ENCODE measurements around the gene ENC1.

The ENC1 gene

GRCh38 chr5:74657165-74657564 lies 16.6 kb upstream of the ENC1 start:
- no peak for DNase-seq (ENCODE audit: low read depth in 2 of 2)

- no peak for DNase-seq (ENCODE audit: low read depth in 2 of 2)
These were observed 15.2 kb upstream of the ENC1 start for GRCh38 chr5:74655716-74656115.

GRCh38 chr5:74655206-74655605 lies 14.7 kb upstream of the ENC1 start:
- no peak for DNase-seq (ENCODE audit: low read depth in 2 of 2)

GRCh38 chr5:74653991-74654390 lies 13.5 kb upstream of the ENC1 start:
- no peak for DNase-seq (ENCODE audit: low read depth in 2 of 2)

- no peak for DNase-seq (ENCODE audit: low read depth in 2 of 2)
These were observed 12.0 kb upstream of the ENC1 start for GRCh38 chr5:74652576-74652975.

DNA sequence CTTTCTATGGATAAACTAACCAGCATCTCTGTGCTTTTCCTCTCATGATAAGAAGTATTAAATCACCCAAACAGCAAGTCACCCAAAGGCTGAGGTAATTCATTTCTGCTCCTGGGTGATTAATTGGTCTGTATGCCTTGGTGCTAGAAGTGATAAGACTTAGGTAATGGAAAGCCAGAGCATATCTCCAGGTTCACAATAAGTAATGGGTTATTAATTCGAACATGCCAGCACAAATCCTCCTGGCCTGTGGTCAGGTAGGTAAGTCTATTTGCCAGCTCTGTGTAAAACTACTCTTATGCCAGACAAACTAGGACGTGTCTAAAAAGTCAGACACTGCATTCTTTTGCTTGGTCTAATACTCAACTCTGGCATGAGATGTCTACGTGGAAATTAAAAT lies 11.2 kb upstream of the ENC1 start:
- no peak for DNase-seq (ENCODE audit: low read depth in 2 of 2)

DNA sequence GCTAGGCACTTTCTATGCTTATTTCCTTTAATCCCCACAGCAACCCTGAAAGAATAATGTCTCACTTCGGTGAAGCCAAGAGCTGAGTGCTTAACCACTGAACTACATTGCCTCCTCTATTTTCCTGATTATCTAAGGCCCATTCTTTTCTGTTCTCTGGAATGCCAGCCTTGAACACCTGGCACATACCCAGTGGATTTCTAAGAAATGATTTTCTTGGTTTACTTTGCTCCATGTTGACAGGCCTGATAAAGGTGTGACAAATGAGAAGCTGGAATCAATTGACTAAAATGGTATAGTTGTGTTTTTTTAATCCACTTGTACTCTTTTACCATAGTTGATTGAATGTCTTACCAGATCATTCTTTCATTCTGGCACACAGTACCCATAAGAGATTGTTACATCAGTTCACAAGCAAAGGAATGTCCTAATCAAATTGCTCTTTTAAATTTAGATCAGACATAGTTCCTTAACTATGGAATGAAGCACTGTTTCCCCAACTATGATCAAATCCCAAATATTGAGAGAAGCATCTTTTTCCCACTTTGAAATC lies 9.0 kb upstream of the ENC1 start:
- no peak for DNase-seq (ENCODE audit: low read depth in 2 of 2)

DNA sequence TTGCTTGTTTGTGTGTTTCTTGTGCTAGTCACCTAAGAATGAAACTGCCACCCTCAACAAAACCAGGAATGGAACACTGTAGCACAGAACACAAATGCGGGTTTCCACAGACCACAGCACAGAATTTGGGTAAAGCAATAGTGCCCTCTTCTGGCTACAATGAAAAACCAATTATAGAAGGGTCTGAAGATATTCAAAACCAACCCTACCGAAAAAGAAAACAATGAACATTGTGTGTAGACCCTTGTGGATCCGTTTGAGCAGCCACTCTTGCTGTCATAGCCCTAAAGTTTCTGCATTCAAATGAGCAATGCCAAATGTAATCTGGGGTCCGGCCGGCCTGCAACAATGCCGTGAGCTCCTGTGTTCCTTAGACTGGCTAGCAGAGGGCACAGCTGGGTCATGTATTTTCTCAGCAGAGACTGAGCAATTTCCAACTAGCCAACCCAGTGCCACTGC lies 8.3 kb upstream of the ENC1 start:
- DNase-seq (ENCODE audit: low read depth in 2 of 2), result no peak

- DNase-seq (ENCODE audit: low read depth in 2 of 2), result no peak
These were observed 6.6 kb upstream of the ENC1 start for GRCh38 chr5:74647096-74647495.

- DNase-seq (ENCODE audit: low read depth in 2 of 2), result no peak
These were observed 2.6 kb upstream of the ENC1 start for GRCh38 chr5:74643111-74643562.

- no peak for DNase-seq (ENCODE audit: low read depth in 2 of 2)
These were observed 2.0 kb upstream of the ENC1 start for GRCh38 chr5:74642543-74642863.

DNA sequence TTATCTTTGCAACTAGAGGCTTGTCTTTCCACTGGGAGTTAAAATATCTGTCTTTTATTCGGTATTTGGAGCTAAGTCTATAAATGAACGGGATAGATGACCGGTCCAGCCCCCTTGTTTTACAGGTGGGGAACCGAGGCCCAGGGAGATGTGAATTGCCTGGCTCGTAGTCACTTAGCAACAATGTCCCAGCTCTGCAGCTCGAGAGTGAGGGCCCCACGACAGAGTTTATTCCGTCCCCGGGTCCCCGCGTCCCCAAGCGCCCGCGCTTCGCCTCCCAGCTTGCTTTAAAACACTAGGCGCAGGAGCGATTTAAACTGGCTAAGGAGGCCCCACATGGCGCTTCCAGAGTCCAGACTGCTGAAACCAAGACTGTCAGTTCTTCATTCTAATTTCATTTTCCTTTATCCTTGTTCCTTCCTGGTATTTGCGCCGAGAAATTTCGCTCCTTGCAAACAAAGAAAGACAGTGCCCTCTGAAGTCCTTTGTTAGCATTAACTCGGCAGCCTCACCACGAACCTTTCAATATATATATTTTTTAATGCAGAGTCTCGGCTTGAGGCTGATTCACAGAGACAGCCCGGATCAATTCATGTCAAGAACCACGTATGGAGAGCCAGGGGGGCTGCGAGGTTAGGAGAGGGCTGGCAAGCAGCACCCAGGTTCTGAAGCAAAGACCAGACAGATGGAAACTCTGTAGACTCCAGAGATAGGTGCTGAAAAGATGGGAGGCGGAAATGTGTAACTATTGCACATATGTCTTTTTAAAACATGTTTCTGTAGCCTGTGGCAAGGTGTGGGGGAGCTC lies 1.4 kb upstream of the ENC1 start:
- no peak for DNase-seq (ENCODE audit: low read depth in 2 of 2)

- no peak for DNase-seq (ENCODE audit: low read depth in 2 of 2)
These were observed 616 bp upstream of the ENC1 start for GRCh38 chr5:74640954-74641734.

- DNase-seq (ENCODE audit: low read depth in 2 of 2), result no peak
These were observed 600 bp downstream of the ENC1 start for GRCh38 chr5:74639807-74640449.

GRCh38 chr5:74638970-74639806 lies 1.3 kb downstream of the ENC1 start:
- no peak for DNase-seq (ENCODE audit: low read depth in 2 of 2)

DNA sequence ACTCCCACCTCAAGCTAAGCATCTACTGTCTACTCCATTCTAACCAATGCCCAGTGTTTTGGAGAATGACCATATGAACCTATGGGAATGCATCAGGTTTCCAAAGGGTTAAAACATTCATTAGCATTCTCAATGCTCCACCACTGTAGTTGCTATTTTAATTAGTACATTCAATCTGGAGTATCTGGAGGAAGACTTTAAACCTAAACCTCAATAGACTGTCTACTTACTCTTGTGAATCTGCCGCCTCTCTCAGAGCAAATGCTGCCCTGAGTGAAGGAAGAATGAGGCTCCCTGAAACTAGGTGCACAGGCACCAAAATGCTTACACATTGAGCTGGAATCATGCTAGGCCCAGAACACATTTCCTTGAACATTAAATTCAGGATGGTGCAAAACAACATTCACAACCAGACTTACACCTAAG lies 2.0 kb downstream of the ENC1 start:
- no peak for DNase-seq (ENCODE audit: low read depth in 2 of 2)

DNA sequence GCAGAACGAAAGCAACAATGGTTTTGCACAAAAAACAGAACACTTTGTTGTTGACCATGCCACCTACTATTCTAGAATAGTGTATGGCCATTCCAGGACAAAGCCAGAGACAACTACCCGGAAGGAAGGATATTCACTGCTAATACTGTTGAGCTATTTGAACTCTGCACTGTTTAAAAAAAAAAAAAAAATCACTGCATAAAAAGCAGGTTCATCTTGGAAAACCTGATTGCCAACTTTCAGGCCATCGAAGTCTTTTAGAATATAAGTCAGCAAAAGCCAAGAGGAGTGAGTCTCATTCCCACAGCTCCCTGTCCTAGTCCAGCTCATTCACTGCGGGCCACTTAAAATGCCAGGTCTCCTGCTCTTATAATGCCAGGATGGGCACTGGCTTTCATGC lies 4.0 kb downstream of the ENC1 start:
- no peak for DNase-seq (ENCODE audit: low read depth in 2 of 2)

- no peak for DNase-seq (ENCODE audit: low read depth in 2 of 2)
These were observed 4.4 kb downstream of the ENC1 start for GRCh38 chr5:74636149-74636548.

DNA sequence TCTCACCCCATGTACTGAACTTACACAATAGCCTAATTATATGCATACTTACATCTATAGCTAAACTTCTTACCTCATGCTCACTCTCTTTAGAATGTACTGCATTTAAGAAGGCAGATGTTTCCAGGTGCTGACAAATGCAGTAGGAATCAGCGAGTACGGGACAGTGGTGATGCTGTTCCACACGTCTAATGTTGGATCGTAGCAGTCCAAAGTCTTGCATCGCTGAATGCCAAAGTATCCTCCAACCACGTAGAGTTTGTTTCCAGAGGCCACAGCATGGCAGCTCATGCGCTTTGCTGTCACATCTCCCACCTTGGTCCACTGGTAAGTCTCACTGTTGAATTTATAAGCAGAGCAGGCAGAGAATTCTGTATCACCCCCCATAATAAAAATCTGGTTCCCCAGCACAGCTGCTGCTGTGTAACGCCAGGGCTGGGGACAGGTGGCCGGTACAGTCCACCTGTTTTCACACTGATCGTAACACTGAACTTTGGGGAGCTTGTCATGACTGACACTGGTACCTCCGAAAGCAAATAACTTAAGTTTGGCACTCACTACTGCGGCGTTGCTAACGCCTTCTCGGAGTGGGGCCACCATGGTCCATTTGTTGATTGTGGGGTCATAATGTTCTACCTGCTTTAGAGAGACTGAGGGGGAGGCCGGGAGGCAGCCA lies 5.8 kb downstream of the ENC1 start:
- DNase-seq (ENCODE audit: low read depth in 2 of 2), result no peak

DNA sequence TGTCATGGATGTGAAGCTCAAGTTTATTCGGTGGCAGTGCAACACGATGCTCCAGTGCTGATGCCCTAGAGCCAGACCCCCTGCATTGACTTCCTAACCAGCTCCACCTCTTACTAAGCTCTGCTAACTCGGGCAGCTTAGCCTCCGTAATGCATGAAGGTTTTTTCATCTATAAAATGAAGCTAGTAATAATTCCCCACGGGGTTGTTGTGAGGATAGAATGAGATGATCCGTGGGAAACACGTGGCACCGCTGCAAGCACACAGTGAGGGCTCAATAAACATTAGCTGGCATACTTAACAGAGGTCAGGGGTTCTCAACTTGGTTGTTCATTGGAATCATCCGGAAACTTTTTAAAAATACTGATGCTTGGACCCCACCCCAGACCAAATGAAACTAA lies 6.8 kb downstream of the ENC1 start:
- DNase-seq (ENCODE audit: low read depth in 2 of 2), result no peak

- DNase-seq (ENCODE audit: low read depth in 2 of 2), result no peak
These were observed 7.6 kb downstream of the ENC1 start for GRCh38 chr5:74632947-74633356.
